Endothelial cell of umbilical vein (primary cell): ENCODE data around the gene PTGS1. TPM values are rescaled to one million over a fixed set of nuclear protein-coding genes. Genes with fewer than 3 reads are reported as not detected.

ENCODE experiments used
- BruUV-seq: library from RNA; stranded (reverse); fragments of 400-500 nt; replicated peaks from 2 replicates; lab custom pipeline; 2021; lab: Mats Ljungman, UMichigan
- CTCF ChIA-PET: fragments of 300-600, 350-600 bp; sonication (Branson Sonifier 250); formaldehyde crosslinking; loops from one replicate; lab custom pipeline; 2021; ENCODE audit warnings: antibody characterized with exemption, inconsistent platforms; lab: Charles Lee
- POLR2A ChIA-PET: fragments of 300-600, 350-600 bp; sonication (Branson Sonifier 250); formaldehyde crosslinking; loops from one replicate; lab custom pipeline; 2021; ENCODE audit warnings: antibody characterized with exemption, inconsistent platforms; lab: Charles Lee
- DNase-seq: peaks from one replicate; pipeline ENCODE4 v3.0.0-alpha.2; 2011; ENCODE audit warnings: low read depth, low spot score
- FAIRE-seq: peaks from 2 replicates; lab custom pipeline; 2011; peaks lifted over from hg19 to GRCh38; lab: Jason Lieb, UNC
- H2AFZ ChIP-seq: 2 replicates; pipeline ENCODE4 v1.6.0; 2012; ENCODE audit warnings: low read depth, low read length, control low read depth, inconsistent platforms
- H3K27ac ChIP-seq: 2 replicates; pipeline ENCODE4 v1.5.1; 2011; ENCODE audit warnings: low read depth, mild to moderate bottlenecking, control low read depth, low read length, moderate library complexity; ENCODE audit not compliant: insufficient read depth
- H3K27me3 ChIP-seq, 2 experiments: 2 replicates each; pipeline versions ENCODE4 v1.6.0 to v1.6.1; 2011; ENCODE audit warnings: low read length in 2 of 2, mixed read lengths in 1 of 2; ENCODE audit not compliant: control insufficient read depth in 2 of 2, insufficient read depth in 2 of 2
- H3K36me3 ChIP-seq, 2 experiments: 2 replicates in 1 of 2; 3 replicates in 1 of 2; pipeline ENCODE4 v1.5.1; 2011; ENCODE audit warnings: low read length in 2 of 2, mild to moderate bottlenecking in 1 of 2, moderate library complexity in 1 of 2; ENCODE audit not compliant: control insufficient read depth in 2 of 2, insufficient read depth in 2 of 2; ENCODE audit errors: extremely low read depth in 1 of 2
- H3K4me1 ChIP-seq: 3 replicates; pipeline ENCODE4 v1.5.1; 2011; ENCODE audit warnings: mild to moderate bottlenecking, low read length; ENCODE audit not compliant: control insufficient read depth, insufficient read depth; ENCODE audit errors: extremely low read depth
- H3K4me2 ChIP-seq: 2 replicates; pipeline ENCODE4 v1.6.1; 2011; ENCODE audit warnings: low read length, control low read depth, mixed read lengths; ENCODE audit not compliant: insufficient read depth
- H3K4me3 ChIP-seq, 3 experiments: fragments of 200-600 bp in 1 of 3; sonication (generic), shearing (Covaris generic) in 1 of 3; replicated peaks in 1 of 3; 2 replicates each; pipeline ENCODE4 v1.5.1; 2011 to 2016; ENCODE audit warnings: control low read depth in 3 of 3, low read length in 3 of 3, mild to moderate bottlenecking in 2 of 3, inconsistent platforms in 1 of 3, low read depth in 1 of 3, moderate library complexity in 1 of 3; ENCODE audit not compliant: insufficient read depth in 1 of 3
- H3K79me2 ChIP-seq: 2 replicates; pipeline ENCODE4 v1.6.0; 2012; ENCODE audit warnings: low read length, inconsistent platforms; ENCODE audit not compliant: control insufficient read depth, insufficient read depth
- H3K9ac ChIP-seq: replicated peaks from 2 replicates; pipeline ENCODE3; 2011; ENCODE audit warnings: low read length, control low read depth; ENCODE audit not compliant: insufficient read depth; ENCODE audit errors: extremely low read depth
- H3K9me1 ChIP-seq: replicated peaks from 3 replicates; pipeline ENCODE4 v1.6.0; 2011; ENCODE audit warnings: mild to moderate bottlenecking, low read length; ENCODE audit not compliant: control insufficient read depth, insufficient read depth; ENCODE audit errors: extremely low read depth
- H3K9me3 ChIP-seq: replicated peaks from 2 replicates; pipeline ENCODE4 v1.5.1; 2012; ENCODE audit warnings: low read length, inconsistent platforms; ENCODE audit not compliant: control insufficient read depth, insufficient read depth
- H4K20me1 ChIP-seq: replicated peaks from 2 replicates; pipeline ENCODE3; 2011; ENCODE audit warnings: mild to moderate bottlenecking, low read length; ENCODE audit not compliant: control insufficient read depth, insufficient read depth; ENCODE audit errors: extremely low read depth
- EZH2 ChIP-seq: IDR thresholded peaks from 2 replicates; pipeline ENCODE4 v1.6.1; 2012; ENCODE audit warnings: borderline replicate concordance, low read depth, mild to moderate bottlenecking, moderate library complexity, low read length, inconsistent platforms; ENCODE audit not compliant: severe bottlenecking
- FOS ChIP-seq: IDR thresholded peaks from 2 replicates; pipeline ENCODE4 v1.6.1; 2011; ENCODE audit warnings: mild to moderate bottlenecking, low read length, moderate library complexity, borderline replicate concordance; ENCODE audit not compliant: insufficient read depth
- JUN ChIP-seq: IDR thresholded peaks from 2 replicates; pipeline ENCODE4 v1.6.1; 2011; ENCODE audit warnings: borderline replicate concordance, low read depth; ENCODE audit not compliant: insufficient read length, insufficient read depth
- POLR2A ChIP-seq: IDR thresholded peaks from 2 replicates; pipeline ENCODE4 v1.6.1; 2012; ENCODE audit warnings: low read depth, mild to moderate bottlenecking, control low read depth, low read length
- POLR2AphosphoS5 ChIP-seq: IDR thresholded peaks from 2 replicates; pipeline ENCODE4 v1.6.1; 2012; ENCODE audit warnings: low read depth, mild to moderate bottlenecking, control low read depth, low read length, moderate library complexity; ENCODE audit not compliant: insufficient read depth
- dilution Hi-C: fragments of 300-500 bp; cut with MboI; formaldehyde crosslinking; loops from one replicate; pipeline ENCODE4 v1.15.0; 2019; ENCODE audit warnings: low sequenced_read_pairs; ENCODE audit not compliant: extremely low pct_ligation_motif_present
- intact Hi-C: fragments of 100-400 bp; cut with micrococcal nuclease; formaldehyde crosslinking; loops from one replicate; pipeline ENCODE4 v1.10.0; 2022
- polyA plus RNA-seq, 4 experiments: library from polyadenylated mRNA; depleted of rRNA in 3 of 4; stranded (reverse) in 3 of 4; unstranded in 1 of 4; fragments of >200 nt; gene quantifications; 2 replicates each; pipeline versions ENCODE4 v1.2.1 to v1.2.3, GENCODE V29; 2011 to 2012; ENCODE audit warnings: missing spikeins in 1 of 4
- total RNA-seq: library from RNA; stranded (reverse); gene quantifications from 2 replicates; pipeline ENCODE4 v1.2.3, GENCODE V29; 2021
- TF ChIP-seq, protein P1 (sequence below): IDR thresholded peaks from 2 replicates; pipeline ENCODE4 v1.6.1; 2011; ENCODE audit not compliant: insufficient read depth, insufficient read length
- TF ChIP-seq, protein P2 (sequence below), 2 donors: IDR thresholded peaks; 1 replicate in 1 of 2; 2 replicates in 1 of 2; pipeline ENCODE4 v1.5.1; 2011; ENCODE audit warnings: low read length in 2 of 2, mild to moderate bottlenecking in 2 of 2, moderate library complexity in 2 of 2, control low read depth in 1 of 2, inconsistent platforms in 1 of 2, low read depth in 1 of 2; ENCODE audit not compliant: insufficient read depth in 1 of 2; ENCODE audit errors: extremely low read depth in 1 of 2

Gene PTGS1
- total and polyA plus RNA-seq, 2 donors (not counting 3 experiments of a cell fraction or from before 2014, with no cell fraction given), result 37.6 to 45.2 TPM

DNA sequence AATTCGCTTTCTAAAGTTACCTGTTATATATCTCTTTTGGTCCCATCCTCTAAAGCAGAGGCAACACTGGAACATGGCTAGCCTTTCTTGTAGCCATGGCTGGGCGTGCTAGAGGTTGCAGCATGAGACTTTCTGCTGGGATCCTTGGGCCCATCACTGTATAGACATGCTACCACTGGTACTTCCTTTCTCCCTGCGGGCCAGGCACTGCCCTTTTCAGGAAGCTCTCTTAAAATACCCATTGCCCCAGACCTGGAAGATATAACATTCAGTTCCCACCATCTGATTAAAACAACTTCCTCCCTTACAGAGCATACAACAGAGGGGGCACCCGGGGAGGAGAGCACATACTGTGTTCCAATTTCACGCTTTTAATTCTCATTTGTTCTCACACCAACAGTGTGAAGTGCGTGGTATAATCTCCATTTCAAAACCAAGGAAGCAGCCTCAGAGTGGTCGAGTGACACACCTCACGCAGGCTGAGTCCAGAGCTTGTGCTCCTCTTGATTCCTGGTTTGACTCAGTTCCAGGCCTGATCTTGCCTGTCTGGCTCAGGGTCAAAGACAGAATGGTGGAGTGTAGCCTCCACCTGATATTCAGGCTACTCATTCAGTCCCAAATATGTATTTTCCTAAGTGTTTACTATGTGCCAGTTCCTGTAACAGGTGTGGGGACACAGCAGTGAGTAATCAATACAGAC lies 22.6 kb downstream of the PTGS1 start:
- intact Hi-C loops, result no loop called here
- no peaks in the 10 kb centered on the region for H3K79me2 ChIP-seq
- no peaks in the 10 kb centered on the region for H4K20me1 ChIP-seq
- POLR2A ChIA-PET, result no interaction called here
- no TSS peak for BruUV-seq
- no peak for TF ChIP-seq EZH2
- no peak for TF ChIP-seq FOS
- TF ChIP-seq, protein P1, sequence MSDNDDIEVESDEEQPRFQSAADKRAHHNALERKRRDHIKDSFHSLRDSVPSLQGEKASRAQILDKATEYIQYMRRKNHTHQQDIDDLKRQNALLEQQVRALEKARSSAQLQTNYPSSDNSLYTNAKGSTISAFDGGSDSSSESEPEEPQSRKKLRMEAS, result no peak
- TF ChIP-seq, protein P2, sequence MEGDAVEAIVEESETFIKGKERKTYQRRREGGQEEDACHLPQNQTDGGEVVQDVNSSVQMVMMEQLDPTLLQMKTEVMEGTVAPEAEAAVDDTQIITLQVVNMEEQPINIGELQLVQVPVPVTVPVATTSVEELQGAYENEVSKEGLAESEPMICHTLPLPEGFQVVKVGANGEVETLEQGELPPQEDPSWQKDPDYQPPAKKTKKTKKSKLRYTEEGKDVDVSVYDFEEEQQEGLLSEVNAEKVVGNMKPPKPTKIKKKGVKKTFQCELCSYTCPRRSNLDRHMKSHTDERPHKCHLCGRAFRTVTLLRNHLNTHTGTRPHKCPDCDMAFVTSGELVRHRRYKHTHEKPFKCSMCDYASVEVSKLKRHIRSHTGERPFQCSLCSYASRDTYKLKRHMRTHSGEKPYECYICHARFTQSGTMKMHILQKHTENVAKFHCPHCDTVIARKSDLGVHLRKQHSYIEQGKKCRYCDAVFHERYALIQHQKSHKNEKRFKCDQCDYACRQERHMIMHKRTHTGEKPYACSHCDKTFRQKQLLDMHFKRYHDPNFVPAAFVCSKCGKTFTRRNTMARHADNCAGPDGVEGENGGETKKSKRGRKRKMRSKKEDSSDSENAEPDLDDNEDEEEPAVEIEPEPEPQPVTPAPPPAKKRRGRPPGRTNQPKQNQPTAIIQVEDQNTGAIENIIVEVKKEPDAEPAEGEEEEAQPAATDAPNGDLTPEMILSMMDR (IDR thresholded peaks at IDR 0.05; ENCODE audit: extremely low read depth in 1 of 2, insufficient read depth in 1 of 2, low read depth in 1 of 2, low read length in 2 of 2), result no peak
- TF ChIP-seq POLR2AphosphoS5, result no peak
- TF ChIP-seq JUN, result no peak
- no peak for TF ChIP-seq POLR2A
- H2AFZ ChIP-seq, result no peak overlapping the region
- no peak overlapping the region for H3K4me3 ChIP-seq
- H3K36me3 ChIP-seq, result no peaks in the 10 kb centered on the region
- no peaks in the 10 kb centered on the region for H3K9me3 ChIP-seq
- no peak overlapping the region for H3K4me2 ChIP-seq
- dilution Hi-C loops, result no loop called here
- H3K27me3 ChIP-seq, result no peaks in the 10 kb centered on the region
- no peak overlapping the region for H3K27ac ChIP-seq
- H3K9me1 ChIP-seq, result no peaks in the 10 kb centered on the region
- no peak overlapping the region for H3K9ac ChIP-seq
- H3K4me1 ChIP-seq, result peaks cover 27% of the 10 kb centered on the region
- FAIRE-seq (no peak), DNase-seq (no peak)
- CTCF ChIA-PET, result interaction anchor here (0.8 to 1.5 kb wide), 4 partner anchors 10 to 61 kb away, joined by 3 to 4 read pairs (median 3); no protein-coding TSS in a partner anchor
